ELF-1 (cell line): Measurements from ENCODE around the gene ZSWIM4.
"Not testable (repeated sequence)": the region's sequence is repeated elsewhere in the genome, so short reads cannot be mapped to it uniquely, and the experiment has no call there.

ENCODE experiments used
- DNase-seq: peaks from one replicate; pipeline ENCODE4 v3.0.0-alpha.2; 2016; ENCODE audit warnings: low read depth, low spot score

The ZSWIM4 gene

GRCh38 chr19:13794757-13795589 lies at the start of gene ZSWIM4:
TSS of gene ZSWIM4 (plus strand) at chr19:13795443. CDS start at chr19:13795649, 206 bp downstream.
- DNase-seq, result peak; percentile 99

- DNase-seq, result no peak
These were observed 48.2 kb upstream of the ZSWIM4 start for GRCh38 chr19:13747098-13747453.

DNA sequence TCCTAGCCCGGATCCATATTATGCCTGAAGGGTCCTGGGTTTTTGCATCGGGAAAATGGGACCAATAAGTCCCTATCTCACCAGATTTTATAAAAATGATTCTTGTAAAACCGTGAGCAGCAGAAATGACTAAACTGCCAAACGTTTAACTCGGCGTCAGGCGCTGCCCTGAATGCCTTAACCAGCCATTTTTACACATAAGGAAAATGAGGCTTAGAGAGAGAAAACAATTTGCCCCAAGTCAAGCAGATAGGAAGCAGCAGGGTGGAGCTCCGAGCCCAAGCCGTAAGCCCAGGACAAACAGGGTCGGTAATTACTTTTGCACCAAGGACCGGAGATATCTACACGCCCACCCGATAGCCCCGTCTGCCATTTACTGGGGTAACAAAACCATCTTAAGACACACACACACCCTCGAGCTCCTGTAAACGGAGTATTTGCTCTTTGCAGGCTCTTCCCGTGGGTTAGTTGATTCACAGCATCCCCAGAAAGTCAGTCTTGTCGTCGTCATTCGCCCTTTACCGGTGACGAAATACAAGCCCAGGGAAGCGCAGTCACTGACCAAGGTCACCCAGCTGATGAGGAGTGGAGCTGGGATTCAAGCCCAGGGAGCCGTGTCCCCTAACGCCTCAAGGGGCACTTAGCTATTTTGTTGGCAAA lies 46.9 kb upstream of the ZSWIM4 start:
- DNase-seq, result peak; percentile 30

DNA sequence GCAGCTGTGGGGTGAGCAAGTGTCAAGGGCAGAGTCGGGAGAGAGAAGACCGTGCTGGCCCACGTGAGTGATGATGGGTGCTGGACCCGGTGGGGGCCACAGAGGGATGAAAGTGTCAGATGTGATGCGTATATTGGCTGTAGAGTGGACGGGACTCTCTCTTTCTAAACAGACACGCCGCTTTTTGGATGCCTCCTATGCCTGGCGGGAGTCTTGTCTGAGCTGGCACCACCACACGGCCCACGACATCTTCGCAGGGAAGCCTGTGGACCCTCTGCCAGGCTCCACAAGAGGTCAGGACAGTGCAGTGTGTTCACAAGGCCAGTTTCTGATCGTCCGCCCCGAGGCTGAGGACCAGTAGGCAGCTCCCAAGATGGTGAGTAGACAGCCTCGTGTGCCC lies 43.8 kb upstream of the ZSWIM4 start:
- no peak for DNase-seq

- not testable (repeated sequence) for DNase-seq
These were observed 41.6 kb upstream of the ZSWIM4 start for GRCh38 chr19:13753622-13754021.

DNA sequence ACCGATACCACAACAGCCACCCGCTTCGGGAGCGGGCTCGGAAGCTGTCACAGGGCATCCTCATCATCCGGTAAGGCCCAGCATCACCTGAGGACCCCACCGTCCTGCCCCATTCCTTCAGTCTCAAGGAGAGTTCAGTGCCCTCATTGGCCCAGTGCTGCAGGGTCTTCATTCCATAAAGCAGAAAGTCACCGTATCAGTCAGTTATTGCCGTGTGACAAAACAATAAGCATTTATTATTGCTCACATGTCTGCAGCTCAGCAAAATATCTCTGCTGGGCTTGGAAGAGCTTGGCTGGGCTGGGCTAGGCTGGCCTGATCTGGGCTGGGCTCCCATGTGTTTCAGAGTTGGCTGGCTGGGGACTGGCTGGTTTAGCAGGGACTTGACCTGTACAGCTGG lies 39.0 kb upstream of the ZSWIM4 start:
- DNase-seq, result no peak

DNA sequence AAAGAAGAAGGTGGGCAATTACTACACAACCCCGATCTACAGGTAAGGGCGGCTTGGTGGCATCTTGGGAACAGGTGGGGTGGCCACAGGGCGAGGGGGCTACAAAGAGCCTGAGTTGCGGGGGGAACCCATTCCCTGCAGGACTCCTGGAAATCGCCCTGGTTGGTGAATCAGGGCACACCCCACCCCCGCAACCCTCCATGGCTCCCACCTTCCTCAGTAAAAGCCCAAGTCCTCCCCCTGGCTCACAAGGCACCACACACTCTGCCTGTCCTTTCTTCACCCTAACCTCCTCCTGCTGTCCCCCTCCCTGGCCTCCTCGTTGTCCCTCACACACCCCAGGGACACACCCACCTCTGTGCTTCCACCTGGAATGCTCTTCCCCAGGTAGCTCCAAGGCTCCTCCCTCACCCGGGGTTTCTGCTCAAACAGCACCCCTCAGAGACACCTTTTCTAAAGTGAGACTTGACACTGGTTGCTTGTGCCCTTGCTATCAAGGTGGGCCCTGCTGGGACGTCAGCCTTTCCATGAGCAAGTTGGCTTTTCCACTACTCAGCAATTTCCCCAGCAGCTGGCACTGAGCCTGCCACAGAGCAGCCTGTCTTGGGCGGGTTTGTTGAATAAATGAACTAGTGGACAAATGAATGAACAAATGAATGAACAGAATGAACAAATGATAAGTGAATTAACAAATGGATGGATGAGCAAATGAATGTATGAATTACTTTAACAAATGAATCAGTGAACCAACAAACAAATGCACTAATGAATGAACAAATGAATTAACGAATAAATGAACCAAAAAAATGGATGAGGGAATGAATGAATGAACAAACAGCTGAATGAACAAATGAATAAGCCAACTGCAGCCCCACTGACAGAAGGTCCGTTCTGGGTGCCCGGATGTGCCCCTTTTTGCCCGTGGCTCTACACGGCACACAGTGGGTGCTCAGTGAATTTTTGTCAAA lies 37.2 kb upstream of the ZSWIM4 start:
- no peak for DNase-seq

GRCh38 chr19:13758795-13759194 lies 36.4 kb upstream of the ZSWIM4 start:
- DNase-seq, result no peak

DNA sequence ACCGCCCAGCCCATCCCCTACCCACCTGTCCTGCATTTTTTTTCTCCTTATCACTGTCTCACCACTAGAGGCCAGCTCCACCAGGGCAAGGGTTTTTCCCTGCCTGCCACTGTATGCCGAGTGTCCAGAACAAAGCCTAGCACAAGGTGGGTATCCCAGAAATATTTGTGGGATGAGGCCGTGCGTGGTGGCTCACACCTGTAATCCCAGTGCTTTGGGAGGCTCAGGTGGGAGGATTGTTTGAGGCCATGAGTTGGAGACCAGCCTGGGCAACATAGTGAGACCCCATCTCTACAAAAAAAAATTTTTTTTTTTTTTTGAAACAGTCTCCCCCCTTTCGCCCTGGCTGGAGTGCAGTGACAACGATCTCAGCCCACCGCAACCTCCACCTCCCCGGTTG lies 33.8 kb upstream of the ZSWIM4 start:
- DNase-seq, result no peak

GRCh38 chr19:13762635-13763235 lies 32.5 kb upstream of the ZSWIM4 start:
- no peak for DNase-seq

DNA sequence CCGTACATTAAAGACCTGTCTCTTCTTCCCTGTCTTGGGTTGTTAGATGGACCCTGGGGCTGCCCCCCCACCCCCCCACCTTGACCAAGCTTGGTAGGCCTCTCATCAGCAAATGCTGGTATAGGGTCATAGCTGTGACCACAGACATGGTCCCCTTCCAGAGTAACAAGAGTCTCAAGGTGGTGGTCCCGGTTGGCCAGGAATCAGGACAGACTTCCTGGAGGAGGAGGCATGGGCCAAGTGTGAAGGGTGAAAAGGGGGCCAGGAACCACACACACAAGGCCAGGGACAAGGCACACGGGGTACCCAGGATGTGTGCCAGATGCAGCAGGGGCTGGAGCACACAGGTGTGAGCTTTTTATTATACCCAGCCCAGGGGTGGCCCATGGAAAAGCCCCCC lies 32.0 kb upstream of the ZSWIM4 start:
- DNase-seq, result no peak

DNA sequence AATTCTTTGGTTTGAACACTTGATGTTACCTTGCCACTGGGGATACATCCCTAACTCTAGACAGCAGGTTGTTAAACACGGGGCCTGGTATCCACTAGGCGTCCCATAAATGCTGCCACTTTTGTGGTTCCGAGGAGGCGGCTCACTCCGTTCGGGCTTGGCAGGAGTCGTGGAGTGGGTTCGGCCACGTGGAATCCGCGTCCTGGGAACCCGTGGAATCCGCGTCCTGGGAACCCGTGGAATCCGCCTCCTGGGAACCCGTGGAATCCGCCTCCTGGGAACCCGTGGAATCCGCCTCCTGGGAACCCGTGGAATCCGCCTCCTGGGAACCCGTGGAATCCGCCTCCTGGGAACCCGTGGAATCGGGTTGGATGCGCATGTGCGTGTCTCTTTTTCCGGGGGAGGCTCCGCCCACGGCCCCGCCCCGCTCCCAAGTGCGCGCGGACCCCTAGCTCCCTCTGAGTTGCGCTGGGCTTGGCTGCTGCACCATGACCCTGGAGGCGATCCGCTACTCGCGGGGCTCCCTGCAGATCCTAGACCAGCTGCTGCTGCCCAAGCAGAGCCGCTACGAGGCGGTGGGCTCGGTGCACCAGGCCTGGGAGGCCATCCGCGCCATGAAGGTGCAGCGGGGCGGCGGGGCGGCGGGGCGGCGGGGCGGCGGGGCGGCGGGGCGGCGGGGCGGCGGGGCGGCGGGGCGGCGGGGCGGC lies 31.0 kb upstream of the ZSWIM4 start, which contains the start of gene MRI1:
Gene MRI1, plus strand, starts transcription at position 422 of the 707 bp plus-strand sequence. Its CDS starts 67 bp downstream, at position 489.
- peak; percentile 32 for DNase-seq

- peak; percentile 20 for DNase-seq
These were observed 30.3 kb upstream of the ZSWIM4 start for GRCh38 chr19:13764821-13765394.

DNA sequence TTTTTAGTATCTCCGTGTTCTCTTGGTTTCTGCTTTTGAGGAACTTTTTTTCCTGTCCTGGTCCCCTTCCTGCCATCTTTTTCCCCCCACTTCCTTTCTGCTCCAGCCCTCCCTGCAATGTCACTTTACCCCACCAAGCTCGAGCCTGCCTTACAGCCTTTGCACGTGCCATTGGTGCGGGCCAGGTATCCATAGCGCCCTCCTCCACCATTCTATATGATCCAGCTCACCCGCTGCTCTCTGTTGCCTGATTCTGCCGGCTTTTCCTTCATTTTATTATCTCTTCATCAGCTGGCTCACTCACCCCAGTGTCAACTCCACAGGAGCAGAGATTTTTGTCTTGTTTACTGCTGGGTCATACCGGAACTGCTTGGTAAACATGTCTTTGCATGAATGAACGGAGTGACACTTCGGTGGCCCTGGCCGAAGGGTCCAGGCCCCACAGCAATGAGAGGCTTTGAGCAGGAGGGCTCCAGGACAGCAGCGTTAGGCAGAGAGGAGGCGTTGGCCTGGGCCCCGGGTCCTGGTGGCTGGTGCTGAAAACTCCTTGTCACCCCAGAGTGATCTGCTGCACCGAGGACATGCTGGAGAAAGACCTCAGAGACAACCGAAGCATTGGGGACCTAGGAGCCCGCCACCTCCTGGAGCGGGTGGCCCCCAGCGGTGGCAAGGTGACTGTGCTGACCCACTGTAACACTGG lies 29.7 kb upstream of the ZSWIM4 start:
- peak; percentile 36 for DNase-seq

GRCh38 chr19:13766095-13766481 lies 29.2 kb upstream of the ZSWIM4 start:
- no peak for DNase-seq

DNA sequence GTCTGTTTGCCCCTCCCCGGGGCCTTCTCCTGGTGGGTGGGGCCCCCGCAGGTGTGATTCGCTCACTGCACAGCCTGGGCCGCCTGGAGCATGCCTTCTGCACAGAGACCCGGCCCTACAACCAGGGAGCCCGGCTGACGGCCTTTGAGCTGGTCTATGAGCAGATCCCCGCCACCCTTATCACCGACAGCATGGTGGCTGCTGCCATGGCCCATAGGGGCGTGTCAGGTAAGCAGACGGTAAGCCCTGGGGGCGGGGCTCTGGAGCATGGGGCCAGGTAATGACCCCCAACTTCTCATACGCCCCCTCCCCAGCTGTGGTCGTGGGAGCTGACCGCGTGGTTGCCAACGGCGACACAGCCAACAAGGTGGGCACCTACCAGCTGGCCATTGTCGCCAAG lies 26.7 kb upstream of the ZSWIM4 start:
- no peak for DNase-seq

GRCh38 chr19:13770013-13770635 lies 25.1 kb upstream of the ZSWIM4 start:
- no peak for DNase-seq

DNA sequence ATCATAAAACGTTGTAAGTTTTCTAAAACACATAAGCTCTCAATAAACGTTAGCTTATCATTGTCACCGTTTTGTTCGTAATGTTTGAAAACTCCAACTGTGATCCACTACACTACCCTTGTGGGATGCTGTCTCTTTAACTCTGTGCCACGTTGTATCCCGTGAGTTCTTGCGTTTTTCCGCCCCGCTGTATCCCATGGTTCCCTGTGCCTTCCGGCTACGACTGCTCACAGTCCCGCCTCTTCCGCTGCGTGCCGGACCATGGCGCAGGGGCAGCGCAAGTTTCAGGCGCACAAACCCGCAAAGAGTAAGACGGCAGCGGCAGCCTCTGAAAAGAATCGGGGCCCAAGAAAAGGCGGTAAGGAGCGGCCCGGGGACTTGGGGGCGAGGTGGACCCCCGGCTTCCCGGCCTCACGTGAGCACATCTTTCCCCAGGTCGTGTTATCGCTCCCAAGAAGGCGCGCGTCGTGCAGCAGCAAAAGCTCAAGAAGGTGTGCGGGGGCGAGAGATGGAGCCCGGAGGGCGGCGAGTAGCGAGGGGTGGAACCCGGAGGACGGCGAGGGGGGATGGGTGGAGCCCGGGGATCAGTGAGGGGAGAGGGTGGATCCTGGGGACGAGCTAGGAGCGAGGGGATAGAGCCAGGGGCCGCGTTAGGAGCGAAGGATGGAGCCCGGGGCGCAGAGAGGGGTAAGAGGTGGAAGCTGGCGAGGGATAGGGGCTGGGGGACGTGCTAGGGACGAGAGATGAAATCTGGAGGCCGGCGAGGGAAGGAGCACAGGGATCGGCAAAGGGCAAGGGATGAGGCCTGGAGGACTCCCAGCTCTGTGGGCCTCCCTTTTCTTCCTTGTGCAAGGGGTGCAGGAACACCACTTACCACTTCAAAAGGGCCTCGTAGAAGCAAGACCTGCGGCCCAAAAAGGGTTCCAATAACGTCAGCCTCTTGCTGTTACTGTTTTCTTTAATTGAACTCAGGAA lies 20.7 kb upstream of the ZSWIM4 start, which contains the start of gene C19orf53:
Gene C19orf53, plus strand, starts transcription at position 240 of the 975 bp plus-strand sequence. Its CDS starts 22 bp downstream, at position 262.
- DNase-seq, result peak; percentile 88
